Tibial nerve (tissue), 4 donors: ENCODE measurements around the gene SCP2.

ENCODE experiments used
- EP300 ChIP-seq, 2 donors: sonication (generic); formaldehyde crosslinking; IDR thresholded peaks; one replicate each; pipeline ENCODE4 v1.6.1; 2017; ENCODE audit warnings: antibody characterized with exemption in 2 of 2, mild to moderate bottlenecking in 1 of 2
- POLR2A ChIP-seq, 2 donors: fragments of 450-650 bp; IDR thresholded peaks; one replicate each; pipeline ENCODE4 v1.6.1; 2017; ENCODE audit warnings: antibody characterized with exemption in 2 of 2, mild to moderate bottlenecking in 2 of 2, moderate library complexity in 2 of 2
- TF ChIP-seq, protein P1 (sequence below), 5 experiments: fragments of 200-600 bp in 3 of 5; fragments of 450-650 bp in 2 of 5; sonication (generic) in 3 of 5; IDR thresholded peaks; one replicate each; pipeline ENCODE4 v1.5.1; 2016 to 2019; ENCODE audit warnings: antibody characterized with exemption in 5 of 5, mild to moderate bottlenecking in 3 of 5, moderate library complexity in 2 of 5

DNA sequence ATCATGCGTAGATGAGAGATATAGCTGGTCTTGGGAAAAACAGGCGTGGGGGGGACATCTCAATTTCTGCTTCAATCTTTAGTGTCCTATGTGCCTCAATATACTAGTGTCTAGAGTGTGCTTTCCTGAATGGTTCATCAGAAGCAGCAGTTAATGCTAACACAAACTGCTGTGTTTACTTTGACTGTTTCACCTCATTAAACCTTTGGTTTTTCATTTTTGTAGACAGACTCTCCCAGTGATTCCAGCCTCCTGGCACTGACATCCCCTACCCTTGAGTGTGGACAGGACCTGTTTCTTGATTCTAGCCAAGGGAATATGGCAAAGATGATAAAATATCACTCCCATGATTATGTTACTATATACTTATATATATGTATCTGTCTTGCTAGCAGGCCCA is 46.9 kb upstream of the SCP2 start:
- TF ChIP-seq, protein P1, sequence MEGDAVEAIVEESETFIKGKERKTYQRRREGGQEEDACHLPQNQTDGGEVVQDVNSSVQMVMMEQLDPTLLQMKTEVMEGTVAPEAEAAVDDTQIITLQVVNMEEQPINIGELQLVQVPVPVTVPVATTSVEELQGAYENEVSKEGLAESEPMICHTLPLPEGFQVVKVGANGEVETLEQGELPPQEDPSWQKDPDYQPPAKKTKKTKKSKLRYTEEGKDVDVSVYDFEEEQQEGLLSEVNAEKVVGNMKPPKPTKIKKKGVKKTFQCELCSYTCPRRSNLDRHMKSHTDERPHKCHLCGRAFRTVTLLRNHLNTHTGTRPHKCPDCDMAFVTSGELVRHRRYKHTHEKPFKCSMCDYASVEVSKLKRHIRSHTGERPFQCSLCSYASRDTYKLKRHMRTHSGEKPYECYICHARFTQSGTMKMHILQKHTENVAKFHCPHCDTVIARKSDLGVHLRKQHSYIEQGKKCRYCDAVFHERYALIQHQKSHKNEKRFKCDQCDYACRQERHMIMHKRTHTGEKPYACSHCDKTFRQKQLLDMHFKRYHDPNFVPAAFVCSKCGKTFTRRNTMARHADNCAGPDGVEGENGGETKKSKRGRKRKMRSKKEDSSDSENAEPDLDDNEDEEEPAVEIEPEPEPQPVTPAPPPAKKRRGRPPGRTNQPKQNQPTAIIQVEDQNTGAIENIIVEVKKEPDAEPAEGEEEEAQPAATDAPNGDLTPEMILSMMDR (IDR thresholded peaks at IDR 0.05), result no peak
- TF ChIP-seq POLR2A (IDR thresholded peaks at IDR 0.05) (no peak), EP300 (IDR thresholded peaks at IDR 0.05) (no peak)
